NCI-H69 (cell line): ENCODE data around the gene RBMY1F.
"Not testable (repeated sequence)": the region's sequence is repeated elsewhere in the genome, so short reads cannot be mapped to it uniquely, and the experiment has no call there.

Experiments used
- DNase-seq: peaks from one replicate; lab custom pipeline; 2025; lab: John Stamatoyannopoulos, UW

Gene RBMY1F

DNA sequence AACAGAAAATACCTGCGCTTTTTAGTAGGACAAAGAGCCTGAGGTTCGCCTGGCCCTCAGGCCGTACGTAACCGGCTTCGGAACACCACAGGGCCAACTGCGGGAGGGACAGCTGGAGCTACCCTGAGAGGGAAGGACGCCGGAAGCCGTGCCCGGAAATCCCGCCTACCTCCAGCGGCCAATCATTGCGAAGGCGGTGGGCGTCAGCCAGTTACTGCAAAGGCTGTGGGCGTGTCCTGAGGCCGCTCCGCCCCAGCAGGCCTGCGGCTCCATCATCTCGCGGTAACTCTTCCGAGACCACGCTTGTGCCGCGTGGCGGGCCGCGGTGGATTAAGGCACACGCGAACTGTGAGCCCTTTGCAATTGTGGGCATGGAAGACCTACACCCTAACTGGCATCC, at the start of gene RBMY1F:
TSS of gene RBMY1F (minus strand) at position 101 of the 400 bp plus-strand sequence. CDS start 1,954 bp downstream, outside the sequence.
- not testable (repeated sequence) for DNase-seq

DNA sequence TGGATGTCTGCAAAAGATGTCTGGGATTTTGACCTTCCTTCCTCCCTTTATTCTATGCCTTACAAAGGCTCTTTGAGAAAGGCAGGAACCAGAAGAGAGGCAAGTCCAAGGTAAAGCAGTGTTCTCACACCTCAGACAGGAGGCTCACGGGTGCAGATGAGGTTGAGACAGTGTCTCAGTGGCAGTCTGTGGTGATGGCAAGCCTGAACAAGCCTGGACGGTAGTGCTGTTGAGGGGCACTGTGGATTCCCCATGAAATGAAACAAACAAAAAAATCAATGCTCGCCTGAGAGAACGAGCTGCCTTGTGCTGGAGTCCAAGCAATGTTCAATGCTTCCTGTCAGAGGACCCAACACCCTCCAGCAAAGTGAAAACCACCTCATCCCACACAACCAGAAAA, 31.6 kb downstream of the RBMY1F start:
- DNase-seq = not testable (repeated sequence)

DNA sequence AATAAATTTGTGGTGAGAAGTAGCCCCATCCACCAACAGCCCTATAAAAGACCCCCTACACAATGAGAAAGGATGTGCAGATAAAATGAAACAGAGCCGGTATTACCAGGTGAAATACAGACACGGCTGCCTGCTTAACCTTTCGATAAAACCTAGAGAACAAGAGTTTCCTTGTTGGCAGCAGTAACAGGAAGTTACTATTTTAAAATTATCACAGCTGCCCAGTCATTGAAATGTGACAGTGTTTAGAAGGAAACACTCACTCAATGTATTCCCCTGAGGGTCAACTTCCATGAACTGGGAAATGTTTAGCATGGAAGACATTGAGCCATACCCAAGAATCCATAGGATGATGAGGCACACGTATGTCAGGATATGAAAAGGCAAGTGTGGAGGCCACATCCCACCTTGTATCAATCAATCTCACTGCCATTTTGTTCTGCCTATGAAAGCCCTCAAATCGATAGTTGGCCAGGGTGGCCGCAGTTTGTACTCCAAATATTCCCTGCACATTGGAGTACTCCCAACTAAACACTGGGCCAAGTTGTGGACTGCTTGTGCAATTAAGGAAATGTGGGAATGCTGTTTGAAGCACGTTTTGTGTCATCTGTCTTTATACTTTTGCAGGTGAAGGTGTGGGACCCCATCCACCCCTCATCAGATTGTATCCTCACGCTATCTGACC, 41.6 kb downstream of the RBMY1F start:
- DNase-seq = not testable (repeated sequence)

DNA sequence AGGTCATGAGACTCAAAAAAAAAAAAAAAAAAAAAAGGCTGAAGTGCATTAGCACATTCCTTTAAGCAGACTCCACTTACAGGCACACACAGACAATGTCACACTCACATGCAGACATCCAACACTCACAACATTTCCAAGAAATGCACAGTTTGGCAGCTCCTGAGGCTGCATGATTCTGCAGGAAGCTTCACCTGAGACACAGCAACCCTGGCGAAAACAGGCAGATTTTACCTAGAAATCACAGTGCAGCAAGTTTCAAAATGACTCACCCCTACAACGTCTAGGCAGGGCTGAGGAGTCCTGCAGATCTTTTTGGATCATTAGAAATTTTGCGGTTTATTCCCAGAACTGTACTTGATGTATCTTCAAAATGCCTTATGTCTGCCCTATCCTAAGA, 48.0 kb downstream of the RBMY1F start:
- not testable (repeated sequence) for DNase-seq

- DNase-seq = not testable (repeated sequence)
These were observed 52.2 kb downstream of the RBMY1F start for GRCh38 chrY:22130494-22130893.
